ENCODE results near the gene LYST.

- no peak for TF ChIP-seq CTCF (IDR thresholded peaks at IDR 0.05; ENCODE audit: insufficient read depth, low read length)
- TF ChIP-seq POLR2AphosphoS5 (IDR thresholded peaks at IDR 0.05; ENCODE audit: low read depth), result no peak
These were observed 13.1 kb downstream of the LYST start for GRCh38 chr1:235853653-235854052.
